ENCODE results near the gene NIM1K. TPM values are rescaled to one million over a fixed set of nuclear protein-coding genes. Genes with fewer than 3 reads are reported as not detected.
A peak's percentile ranks its signal among the peaks of the same experiment; 100 is the strongest.
"Not testable (repeated sequence)": the region's sequence is repeated elsewhere in the genome, so short reads cannot be mapped to it uniquely, and the experiment has no call there.

Gene NIM1K
- total RNA-seq, 1 donor from 2014 or later, result 0.07 TPM

DNA sequence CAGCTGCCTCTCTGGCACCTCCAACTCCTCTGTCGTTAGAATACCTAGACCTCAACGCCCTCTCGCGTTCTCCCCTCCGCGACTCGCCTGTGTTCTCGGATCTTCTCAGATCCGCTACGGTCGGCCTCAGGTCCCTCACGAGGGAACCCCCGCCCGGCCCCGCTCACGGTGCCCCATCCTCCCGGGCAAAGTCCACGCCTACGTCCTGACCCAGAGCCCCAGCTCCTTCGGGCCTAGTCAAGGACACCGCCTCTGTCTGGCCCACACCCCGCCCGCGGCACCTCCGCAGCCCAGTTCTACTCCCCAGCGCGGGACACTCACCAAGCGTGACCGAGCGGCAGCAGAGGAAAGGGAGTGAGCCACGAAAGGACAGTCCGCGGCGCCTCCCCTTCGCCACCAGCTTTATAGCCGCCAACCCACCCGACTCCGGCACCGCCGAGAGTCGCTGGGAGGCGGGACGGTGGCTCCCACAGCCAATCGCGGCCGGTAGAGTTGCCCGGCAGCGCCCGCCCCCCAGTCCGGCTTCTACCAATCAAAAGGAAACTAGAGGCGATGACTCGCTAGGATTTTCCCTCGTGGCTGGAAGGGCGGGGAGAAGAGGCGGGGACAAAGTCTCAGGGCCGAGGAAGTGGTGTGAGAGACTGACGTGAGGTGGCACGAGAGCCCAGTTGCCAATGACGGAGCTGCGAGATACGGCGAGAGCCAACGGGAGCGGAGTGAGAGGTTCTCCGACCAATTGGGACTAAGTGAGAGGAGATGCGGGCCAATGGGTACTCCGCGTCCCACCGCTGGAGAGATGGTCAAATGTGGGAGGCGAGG, 121.2 kb downstream of the NIM1K start, which contains the start of gene HMGCS1:
Gene HMGCS1 (minus strand): TSS at position 378 of the 819 bp plus-strand sequence. CDS start 14,447 bp downstream, outside the sequence.
- peak; percentile 99 for DNase-seq (ENCODE audit: low read depth, low spot score)

DNA sequence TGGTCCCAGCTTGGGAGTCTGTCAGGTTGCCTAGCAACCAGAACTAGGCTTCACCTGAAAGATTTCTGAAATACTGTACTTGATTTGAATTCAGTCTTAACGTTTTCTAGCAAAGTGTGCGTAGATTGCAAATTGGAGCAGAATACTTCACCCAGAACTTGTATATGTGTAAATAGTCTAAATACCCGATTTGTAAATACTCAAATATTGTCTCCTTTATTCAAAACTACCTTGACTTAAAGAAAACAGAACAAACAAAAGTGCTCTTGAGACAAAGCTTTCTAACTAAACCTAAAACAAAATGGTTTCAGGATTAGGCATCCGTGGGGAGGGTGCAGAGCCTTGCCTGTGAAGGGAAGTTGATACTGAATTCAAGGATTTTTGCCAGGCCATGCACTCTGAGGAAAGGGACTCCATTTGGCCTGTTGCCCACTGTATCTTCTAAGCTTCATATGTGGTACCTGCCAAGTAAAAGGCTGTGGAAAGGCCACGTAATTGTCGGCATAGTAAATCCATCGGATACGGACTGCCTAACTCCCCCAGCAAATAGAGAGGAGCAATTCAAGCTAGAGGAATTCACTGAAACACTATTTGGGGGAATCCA, 121.9 kb downstream of the NIM1K start:
- DNase-seq (ENCODE audit: low read depth, low spot score), result no peak

DNA sequence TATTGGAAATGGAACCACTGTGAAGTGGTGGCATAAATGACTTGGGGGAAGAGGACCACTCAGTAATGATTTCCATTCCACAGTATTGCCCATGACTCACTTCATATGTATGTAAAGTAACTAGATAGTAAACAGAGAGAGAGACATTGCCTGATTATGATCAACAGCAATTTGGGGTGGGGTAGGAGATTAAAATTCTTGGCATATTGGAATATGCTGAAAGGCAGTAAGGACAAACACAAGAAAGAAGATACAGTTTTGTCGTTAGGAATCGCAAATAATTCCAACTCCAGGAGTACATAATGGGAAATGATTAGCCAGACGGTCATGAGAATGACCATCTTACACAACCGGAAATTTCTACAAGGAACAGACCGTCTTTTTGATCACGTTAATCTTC, 122.7 kb downstream of the NIM1K start:
- no peak for DNase-seq (ENCODE audit: low read depth, low spot score)

DNA sequence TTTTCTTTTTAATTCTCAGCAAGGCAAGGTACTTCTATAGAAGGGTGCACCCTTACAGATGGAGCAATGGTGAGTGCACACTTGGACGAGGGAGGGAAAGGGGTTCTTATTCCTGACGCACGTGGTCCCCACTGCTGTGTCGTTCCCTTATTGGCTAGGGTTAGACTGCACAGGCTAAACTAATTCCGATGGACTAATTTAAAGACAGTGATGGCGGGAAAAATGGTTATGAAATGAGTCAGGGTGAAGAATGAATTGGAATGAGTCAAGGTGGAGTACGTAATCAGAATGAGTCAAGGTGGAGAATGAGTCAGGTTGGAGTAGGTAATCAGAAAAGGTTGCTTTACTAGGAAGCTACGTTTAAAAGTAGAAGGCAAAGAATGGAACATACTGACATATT, 123.2 kb downstream of the NIM1K start:
- DNase-seq (ENCODE audit: low read depth, low spot score), result no peak

DNA sequence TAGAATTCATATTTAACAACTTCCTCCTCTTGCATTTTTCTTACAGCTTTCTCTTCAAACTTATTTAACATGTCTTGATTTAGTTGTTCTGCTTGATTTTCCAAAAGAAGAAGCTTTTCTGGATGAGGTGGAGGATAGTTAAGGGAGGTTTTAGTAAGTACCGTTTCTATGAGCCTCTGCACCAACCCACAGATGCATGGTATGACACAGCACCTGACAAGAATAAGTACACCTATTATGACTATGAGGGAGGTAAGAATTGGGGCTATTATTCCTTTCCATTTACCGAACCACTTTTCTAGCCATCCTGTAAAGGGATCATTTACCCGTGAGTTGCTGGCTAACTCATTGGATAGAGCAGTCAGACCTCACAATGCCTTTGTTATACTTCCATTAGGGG, 123.7 kb downstream of the NIM1K start:
- DNase-seq (ENCODE audit: low read depth, low spot score), result no peak

DNA sequence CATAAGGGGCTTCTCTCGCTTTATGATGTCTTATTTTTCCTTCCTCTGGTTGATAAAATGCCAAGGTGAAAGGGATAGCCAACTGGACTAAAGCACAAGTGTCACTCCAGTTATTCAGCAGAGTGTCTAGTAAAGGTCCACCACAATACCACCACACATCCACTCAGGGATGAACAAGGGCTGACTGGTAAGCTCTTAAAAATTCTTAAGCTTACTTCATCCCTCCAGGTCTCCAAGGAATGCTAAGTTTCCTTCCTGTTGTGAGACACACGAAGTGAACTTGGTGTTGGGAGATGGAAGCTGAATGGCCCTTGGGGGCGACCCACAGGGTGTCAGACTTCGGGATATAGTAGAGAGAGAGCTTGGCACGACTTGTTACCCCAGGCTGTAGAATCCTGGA, 124.4 kb downstream of the NIM1K start:
- DNase-seq (ENCODE audit: low read depth, low spot score), result no peak

DNA sequence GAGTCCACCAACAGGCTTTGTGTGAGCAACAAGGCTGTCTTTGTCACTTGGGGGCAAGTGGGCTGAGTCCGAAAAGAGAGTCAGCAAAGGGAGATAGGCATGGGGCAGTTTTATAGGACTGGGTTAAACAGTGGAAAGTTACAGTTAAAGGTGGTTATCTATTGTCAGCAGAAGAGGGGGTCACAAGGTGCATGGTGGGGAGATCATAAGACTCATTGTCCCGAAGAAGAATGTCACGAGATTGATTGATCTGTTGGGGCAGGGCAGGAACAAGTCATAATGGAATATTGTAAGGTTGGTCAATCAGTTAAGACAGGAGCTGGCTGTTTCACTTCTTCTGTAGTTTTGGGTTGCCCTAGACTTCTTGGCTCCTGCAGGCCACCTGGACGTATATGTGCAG, 128.8 kb downstream of the NIM1K start:
- DNase-seq (ENCODE audit: low read depth, low spot score), result no peak

DNA sequence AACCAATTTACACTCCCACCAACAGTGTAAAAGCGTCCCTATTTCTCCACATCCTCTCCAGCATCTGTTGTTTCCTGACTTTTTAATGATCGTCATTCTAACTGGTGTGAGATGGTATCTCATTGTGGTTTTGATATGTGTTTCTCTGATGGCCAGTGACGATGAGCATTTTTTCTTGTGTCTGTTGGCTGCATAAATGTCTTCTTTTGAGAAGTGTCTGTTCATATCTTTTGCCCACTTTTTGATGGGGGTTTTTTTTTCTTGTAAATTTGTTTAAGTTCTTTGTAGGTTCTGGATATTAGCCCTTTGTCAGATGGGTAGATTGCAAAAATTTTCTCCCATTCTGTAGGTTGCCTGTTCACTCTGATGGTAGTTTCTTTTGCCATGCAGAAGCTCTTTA, 131.5 kb downstream of the NIM1K start:
- not testable (repeated sequence) for DNase-seq (ENCODE audit: low read depth, low spot score)

DNA sequence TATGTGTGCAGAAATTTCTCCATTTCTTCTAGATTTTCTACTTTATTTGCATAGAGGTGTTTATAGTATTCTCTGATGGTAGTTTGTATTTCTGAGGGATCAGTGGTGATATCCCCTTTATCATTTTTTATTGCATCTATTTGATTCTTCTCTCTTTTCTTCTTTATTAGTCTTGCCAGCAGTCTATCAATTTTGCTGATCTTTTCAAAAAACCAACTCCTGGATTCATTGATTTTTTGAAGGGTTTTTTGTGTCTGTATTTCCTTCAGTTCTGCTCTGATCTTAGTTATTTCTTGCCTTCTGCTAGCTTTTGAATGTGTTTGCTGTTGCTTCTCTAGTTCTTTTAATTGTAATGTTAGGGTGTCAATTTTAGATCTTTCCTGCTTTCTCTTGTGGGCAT, 133.6 kb downstream of the NIM1K start:
- not testable (repeated sequence) for DNase-seq (ENCODE audit: low read depth, low spot score)

Other genes with a start within 250 kb of the NIM1K start
- gene ANXA2R, start 151.9 kb upstream of the NIM1K start, total RNA-seq, result 1.2 and 1.4 TPM in 2 replicates
- 28.5 and 32.1 TPM in 2 replicates for gene ZNF131, start 71.3 kb upstream of the NIM1K start, total RNA-seq
- gene HMGCS1, start 121.2 kb downstream of the NIM1K start, total RNA-seq, result 64.8 and 80.5 TPM in 2 replicates
- 0.85 and 1.1 TPM in 2 replicates for gene CCL28, start 220.2 kb downstream of the NIM1K start, total RNA-seq